ENCODE results near the gene TSPOAP1.

Gene TSPOAP1

GRCh38 chr17:58271216-58271931 is 57.2 kb downstream of the TSPOAP1 start:
- no peak overlapping the region for H3K4me3 ChIP-seq (ENCODE audit: low read depth, low read length)
- TF ChIP-seq CTCF (IDR thresholded peaks at IDR 0.05; ENCODE audit: low read depth, low read length), result no peak

GRCh38 chr17:58270476-58271215 is 57.9 kb downstream of the TSPOAP1 start:
- TF ChIP-seq CTCF (IDR thresholded peaks at IDR 0.05; ENCODE audit: low read depth, low read length), result no peak

GRCh38 chr17:58269557-58270291 is 58.9 kb downstream of the TSPOAP1 start:
- TF ChIP-seq CTCF (IDR thresholded peaks at IDR 0.05; ENCODE audit: low read depth, low read length), result no peak

More at GRCh38 chr17:58270476-58271215, 57.9 kb downstream of the TSPOAP1 start:
- no peak overlapping the region for H3K4me3 ChIP-seq (ENCODE audit: low read depth, low read length)

GRCh38 chr17:58268774-58269556 is 59.6 kb downstream of the TSPOAP1 start:
- TF ChIP-seq CTCF (IDR thresholded peaks at IDR 0.05; ENCODE audit: low read depth, low read length), result no peak
- H3K4me3 ChIP-seq (ENCODE audit: low read depth, low read length), result no peak overlapping the region

More at GRCh38 chr17:58269557-58270291, 58.9 kb downstream of the TSPOAP1 start:
- no peak overlapping the region for H3K4me3 ChIP-seq (ENCODE audit: low read depth, low read length)

GRCh38 chr17:58268326-58268725 is 60.3 kb downstream of the TSPOAP1 start:
- H3K4me3 ChIP-seq (ENCODE audit: low read depth, low read length), result no peak overlapping the region
- TF ChIP-seq CTCF (IDR thresholded peaks at IDR 0.05; ENCODE audit: low read depth, low read length), result no peak

- H3K4me3 ChIP-seq (ENCODE audit: low read depth, low read length), result no peak overlapping the region
- TF ChIP-seq CTCF (IDR thresholded peaks at IDR 0.05; ENCODE audit: low read depth, low read length), result no peak
Observed at GRCh38 chr17:58267347-58268324, 61.0 kb downstream of the TSPOAP1 start.

All from WI38 (cell line).